Progenitor cell of endocrine pancreas (in vitro differentiated cells): ENCODE measurements around the gene LTBP1. TPM values are rescaled to one million over a fixed set of nuclear protein-coding genes. Genes with fewer than 3 reads are reported as not detected.

Experiments
- DNase-seq: peaks from one replicate; pipeline ENCODE4 v3.0.0; 2021; ENCODE audit warnings: low spot score; ENCODE audit not compliant: unreplicated experiment
- H3K27ac Mint-ChIP-seq: 2 replicates; pipeline ENCODE4 v1.8.0; 2021; ENCODE audit warnings: mild to moderate bottlenecking, moderate library complexity, mixed read lengths
- H3K27me3 Mint-ChIP-seq: 2 replicates; pipeline ENCODE4 v1.8.0; 2021; ENCODE audit warnings: mixed read lengths
- H3K36me3 Mint-ChIP-seq: 2 replicates; pipeline ENCODE4 v1.8.0; 2022; ENCODE audit warnings: mixed read lengths; ENCODE audit not compliant: insufficient read depth
- H3K4me1 Mint-ChIP-seq: 2 replicates; pipeline ENCODE4 v1.8.0; 2021; ENCODE audit warnings: low read depth, mixed read lengths
- H3K4me3 Mint-ChIP-seq: 2 replicates; pipeline ENCODE4 v1.8.0; 2021; ENCODE audit warnings: low read depth, mild to moderate bottlenecking, moderate library complexity, mixed read lengths
- H3K9me3 Mint-ChIP-seq: 2 replicates; pipeline ENCODE4 v1.8.0; 2021; ENCODE audit warnings: low read depth, mixed read lengths
- total RNA-seq: library from RNA; stranded (reverse); gene quantifications from 2 replicates; pipeline ENCODE4 v1.2.1, GENCODE V29; 2021
- TF ChIP-seq, protein P1 (sequence below): fragments of 200-600 bp; sonication (generic); IDR thresholded peaks from one replicate; pipeline ENCODE4 v1.5.0; 2021; ENCODE audit warnings: antibody characterized with exemption, mild to moderate bottlenecking; ENCODE audit not compliant: unreplicated experiment

Gene LTBP1
- total RNA-seq, 1 donor from 2014 or later = 63.0 TPM

- H3K27me3 Mint-ChIP-seq = no peaks in the 10 kb centered on the region
- no peak overlapping the region for H3K27ac Mint-ChIP-seq
- H3K4me1 Mint-ChIP-seq = no peaks in the 10 kb centered on the region
- H3K9me3 Mint-ChIP-seq = no peaks in the 10 kb centered on the region
- no peak for DNase-seq
- TF ChIP-seq, protein P1, sequence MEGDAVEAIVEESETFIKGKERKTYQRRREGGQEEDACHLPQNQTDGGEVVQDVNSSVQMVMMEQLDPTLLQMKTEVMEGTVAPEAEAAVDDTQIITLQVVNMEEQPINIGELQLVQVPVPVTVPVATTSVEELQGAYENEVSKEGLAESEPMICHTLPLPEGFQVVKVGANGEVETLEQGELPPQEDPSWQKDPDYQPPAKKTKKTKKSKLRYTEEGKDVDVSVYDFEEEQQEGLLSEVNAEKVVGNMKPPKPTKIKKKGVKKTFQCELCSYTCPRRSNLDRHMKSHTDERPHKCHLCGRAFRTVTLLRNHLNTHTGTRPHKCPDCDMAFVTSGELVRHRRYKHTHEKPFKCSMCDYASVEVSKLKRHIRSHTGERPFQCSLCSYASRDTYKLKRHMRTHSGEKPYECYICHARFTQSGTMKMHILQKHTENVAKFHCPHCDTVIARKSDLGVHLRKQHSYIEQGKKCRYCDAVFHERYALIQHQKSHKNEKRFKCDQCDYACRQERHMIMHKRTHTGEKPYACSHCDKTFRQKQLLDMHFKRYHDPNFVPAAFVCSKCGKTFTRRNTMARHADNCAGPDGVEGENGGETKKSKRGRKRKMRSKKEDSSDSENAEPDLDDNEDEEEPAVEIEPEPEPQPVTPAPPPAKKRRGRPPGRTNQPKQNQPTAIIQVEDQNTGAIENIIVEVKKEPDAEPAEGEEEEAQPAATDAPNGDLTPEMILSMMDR = no peak
- no peak overlapping the region for H3K4me3 Mint-ChIP-seq
- peaks cover 9% of the 10 kb centered on the region for H3K36me3 Mint-ChIP-seq
Observed at GRCh38 chr2:33023728-33024500, 77.2 kb downstream of the LTBP1 start.

- Mint-ChIP-seq H3K4me3 (no peak overlapping the region), H3K4me1 (no peaks in the 10 kb centered on the region)
- DNase-seq = no peak
Observed at GRCh38 chr2:33024758-33025157, 78.0 kb downstream of the LTBP1 start.

GRCh38 chr2:33029459-33029858 lies 82.7 kb downstream of the LTBP1 start:
- Mint-ChIP-seq H3K4me1 (peaks cover 3% of the 10 kb centered on the region), H3K27ac (no peak overlapping the region), H3K27me3 (no peaks in the 10 kb centered on the region), H3K36me3 (peaks cover 2% of the 10 kb centered on the region), H3K4me3 (no peak overlapping the region), H3K9me3 (no peaks in the 10 kb centered on the region)
- TF ChIP-seq, protein P1 = no peak
- DNase-seq = no peak

More at GRCh38 chr2:33024758-33025157, 78.0 kb downstream of the LTBP1 start:
- H3K27ac Mint-ChIP-seq = no peak overlapping the region
- TF ChIP-seq, protein P1 = no peak
- peaks cover 9% of the 10 kb centered on the region for H3K36me3 Mint-ChIP-seq
- no peaks in the 10 kb centered on the region for H3K27me3 Mint-ChIP-seq
- no peaks in the 10 kb centered on the region for H3K9me3 Mint-ChIP-seq

GRCh38 chr2:33029926-33030325 lies 83.2 kb downstream of the LTBP1 start:
- TF ChIP-seq, protein P1 = no peak
- H3K4me3 Mint-ChIP-seq = no peak overlapping the region
- peaks cover 2% of the 10 kb centered on the region for H3K36me3 Mint-ChIP-seq
- H3K27me3 Mint-ChIP-seq = no peaks in the 10 kb centered on the region
- no peaks in the 10 kb centered on the region for H3K9me3 Mint-ChIP-seq
- DNase-seq = no peak
- peaks cover 3% of the 10 kb centered on the region for H3K4me1 Mint-ChIP-seq
- H3K27ac Mint-ChIP-seq = no peak overlapping the region

DNA sequence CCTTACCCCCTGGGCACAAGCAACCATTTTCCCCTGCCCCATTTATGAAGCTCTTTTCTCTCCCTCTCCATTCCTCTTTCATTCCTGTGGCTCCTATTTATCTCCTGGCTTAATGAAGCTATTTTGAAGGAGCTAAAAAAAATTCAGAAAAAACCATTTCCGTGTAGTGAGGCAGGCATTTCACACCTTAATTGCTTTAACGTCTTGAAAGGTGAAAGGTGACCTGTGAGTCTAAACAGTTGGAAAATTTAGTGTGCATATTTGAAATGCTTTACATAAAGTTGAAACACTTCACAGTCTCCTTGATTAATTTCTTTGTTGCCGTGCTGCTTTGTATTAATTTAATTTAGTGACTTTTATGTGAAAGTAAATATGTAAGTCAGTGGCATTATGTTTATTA lies 83.6 kb downstream of the LTBP1 start:
- H3K9me3 Mint-ChIP-seq = no peaks in the 10 kb centered on the region
- H3K27ac Mint-ChIP-seq = no peak overlapping the region
- no peaks in the 10 kb centered on the region for H3K27me3 Mint-ChIP-seq
- H3K4me3 Mint-ChIP-seq = no peak overlapping the region
- peaks cover 3% of the 10 kb centered on the region for H3K4me1 Mint-ChIP-seq
- DNase-seq = no peak
- TF ChIP-seq, protein P1 = no peak
- H3K36me3 Mint-ChIP-seq = peaks cover 2% of the 10 kb centered on the region
